ENCODE results near the gene HEXD. TPM values are rescaled to one million over a fixed set of nuclear protein-coding genes. Genes with fewer than 3 reads are reported as not detected.

HEXD gene
- total and polyA plus RNA-seq, 2 donors (not counting 3 experiments of a cell fraction or from before 2014, with no cell fraction given), result 12.9 to 18.6 TPM

- Histone ChIP-seq H3K27me3 (ENCODE audit: control insufficient read depth in 2 of 2, insufficient read depth in 2 of 2, low read length in 2 of 2) (no peaks in the 10 kb centered on the region), H3K4me2 (ENCODE audit: insufficient read depth, low read length) (no peak overlapping the region), H3K79me2 (ENCODE audit: control insufficient read depth, insufficient read depth, low read length) (no peaks in the 10 kb centered on the region), H3K4me1 (ENCODE audit: control insufficient read depth, extremely low read depth, insufficient read depth, low read length) (no peaks in the 10 kb centered on the region), H3K4me3 (replicated peaks in 1 of 3; ENCODE audit: insufficient read depth in 1 of 3, low read depth in 1 of 3, low read length in 3 of 3) (no peak overlapping the region), H3K27ac (ENCODE audit: insufficient read depth, low read depth, low read length) (no peak overlapping the region), H3K9me1 (replicated peaks; ENCODE audit: control insufficient read depth, extremely low read depth, insufficient read depth, low read length) (no peaks in the 10 kb centered on the region), H3K36me3 (ENCODE audit: control insufficient read depth in 2 of 2, extremely low read depth in 1 of 2, insufficient read depth in 2 of 2, low read length in 2 of 2) (peaks cover 0 to 13% of the 10 kb centered on the region in 2 experiments), H3K9me3 (replicated peaks; ENCODE audit: control insufficient read depth, insufficient read depth, low read length) (no peaks in the 10 kb centered on the region), H2AFZ (ENCODE audit: low read depth, low read length) (no peak overlapping the region), H4K20me1 (replicated peaks; ENCODE audit: control insufficient read depth, extremely low read depth, insufficient read depth, low read length) (no peaks in the 10 kb centered on the region), H3K9ac (replicated peaks; ENCODE audit: extremely low read depth, insufficient read depth, low read length) (no peak overlapping the region)
- FAIRE-seq, result no peak
- no TSS peak for BruUV-seq (replicated peaks)
- DNase-seq (ENCODE audit: low read depth, low spot score), result no peak
- POLR2A ChIA-PET, result no interaction called here
- intact Hi-C loops (cut with micrococcal nuclease), result no loop called here
- CTCF ChIA-PET, result no interaction called here
- dilution Hi-C loops (cut with MboI; ENCODE audit: extremely low pct_ligation_motif_present, low sequenced_read_pairs), result no loop called here
- TF ChIP-seq JUN (IDR thresholded peaks at IDR 0.05; ENCODE audit: borderline replicate concordance, insufficient read depth, insufficient read length, low read depth) (no peak), MYC (IDR thresholded peaks at IDR 0.05; ENCODE audit: low read depth, low read length) (no peak), CTCF (IDR thresholded peaks at IDR 0.05; ENCODE audit: extremely low read depth in 1 of 2, insufficient read depth in 1 of 2, low read depth in 1 of 2, low read length in 2 of 2) (no peak), POLR2A (IDR thresholded peaks at IDR 0.05; ENCODE audit: low read depth, low read length) (no peak), POLR2AphosphoS5 (IDR thresholded peaks at IDR 0.05; ENCODE audit: insufficient read depth, low read depth, low read length) (no peak), MAX (IDR thresholded peaks at IDR 0.05; ENCODE audit: insufficient read depth, insufficient read length) (no peak), GATA2 (IDR thresholded peaks at IDR 0.05; ENCODE audit: insufficient read depth, insufficient read length, low read depth, low read length) (no peak), EZH2 (IDR thresholded peaks at IDR 0.05; ENCODE audit: borderline replicate concordance, low read depth, low read length, severe bottlenecking) (no peak), FOS (IDR thresholded peaks at IDR 0.05; ENCODE audit: borderline replicate concordance, insufficient read depth, low read length) (no peak)
Measured at GRCh38 chr17:82443465-82444283, 25.5 kb downstream of the HEXD start.

Data from endothelial cell of umbilical vein (primary cell).